Peyer's patch (tissue), 4 donors: Measurements from ENCODE around the gene TMEM225B.

Source experiments
- POLR2A ChIP-seq, 2 donors: fragments of 450-650 bp; IDR thresholded peaks; one replicate each; pipeline ENCODE4 v1.5.1; 2017; ENCODE audit warnings: antibody characterized with exemption in 2 of 2, mild to moderate bottlenecking in 2 of 2, moderate library complexity in 2 of 2
- TF ChIP-seq, protein P1 (sequence below), 6 experiments: fragments of 450-650 bp in 4 of 6; fragments of 200-600 bp in 2 of 6; sonication (generic) in 1 of 6; IDR thresholded peaks; one replicate each; pipeline ENCODE4 v1.5.1; 2017 to 2019; ENCODE audit warnings: antibody characterized with exemption in 6 of 6, mild to moderate bottlenecking in 3 of 6, moderate library complexity in 1 of 6

DNA sequence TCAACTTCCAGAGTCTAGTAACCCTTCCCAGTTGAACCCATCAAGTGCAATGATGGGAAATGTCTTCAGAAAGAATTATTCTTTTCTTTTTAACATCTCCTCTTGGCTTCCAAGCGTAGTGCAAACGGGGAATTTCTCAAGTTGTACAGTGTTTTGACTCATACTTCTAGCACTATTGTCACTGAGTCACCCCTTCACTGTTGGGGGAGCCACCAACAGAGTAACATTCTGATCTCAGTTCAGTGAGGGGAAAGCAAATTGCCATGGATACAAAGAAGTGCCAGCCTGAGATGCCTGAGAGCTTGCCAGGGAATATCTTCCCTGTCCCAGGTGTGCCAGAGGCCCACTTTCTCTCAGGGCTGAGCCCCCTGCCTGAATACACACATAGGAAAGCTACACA, 50.8 kb downstream of the TMEM225B start:
- TF ChIP-seq, protein P1, sequence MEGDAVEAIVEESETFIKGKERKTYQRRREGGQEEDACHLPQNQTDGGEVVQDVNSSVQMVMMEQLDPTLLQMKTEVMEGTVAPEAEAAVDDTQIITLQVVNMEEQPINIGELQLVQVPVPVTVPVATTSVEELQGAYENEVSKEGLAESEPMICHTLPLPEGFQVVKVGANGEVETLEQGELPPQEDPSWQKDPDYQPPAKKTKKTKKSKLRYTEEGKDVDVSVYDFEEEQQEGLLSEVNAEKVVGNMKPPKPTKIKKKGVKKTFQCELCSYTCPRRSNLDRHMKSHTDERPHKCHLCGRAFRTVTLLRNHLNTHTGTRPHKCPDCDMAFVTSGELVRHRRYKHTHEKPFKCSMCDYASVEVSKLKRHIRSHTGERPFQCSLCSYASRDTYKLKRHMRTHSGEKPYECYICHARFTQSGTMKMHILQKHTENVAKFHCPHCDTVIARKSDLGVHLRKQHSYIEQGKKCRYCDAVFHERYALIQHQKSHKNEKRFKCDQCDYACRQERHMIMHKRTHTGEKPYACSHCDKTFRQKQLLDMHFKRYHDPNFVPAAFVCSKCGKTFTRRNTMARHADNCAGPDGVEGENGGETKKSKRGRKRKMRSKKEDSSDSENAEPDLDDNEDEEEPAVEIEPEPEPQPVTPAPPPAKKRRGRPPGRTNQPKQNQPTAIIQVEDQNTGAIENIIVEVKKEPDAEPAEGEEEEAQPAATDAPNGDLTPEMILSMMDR (IDR thresholded peaks at IDR 0.05), result no peak
- no peak for TF ChIP-seq POLR2A (IDR thresholded peaks at IDR 0.05)
